COLO668 (cell line): ENCODE data around the gene PODNL1.

ENCODE experiments used
- DNase-seq: peaks from one replicate; lab custom pipeline; 2025; ENCODE audit not compliant: unreplicated experiment; lab: John Stamatoyannopoulos, UW

Gene PODNL1

DNA sequence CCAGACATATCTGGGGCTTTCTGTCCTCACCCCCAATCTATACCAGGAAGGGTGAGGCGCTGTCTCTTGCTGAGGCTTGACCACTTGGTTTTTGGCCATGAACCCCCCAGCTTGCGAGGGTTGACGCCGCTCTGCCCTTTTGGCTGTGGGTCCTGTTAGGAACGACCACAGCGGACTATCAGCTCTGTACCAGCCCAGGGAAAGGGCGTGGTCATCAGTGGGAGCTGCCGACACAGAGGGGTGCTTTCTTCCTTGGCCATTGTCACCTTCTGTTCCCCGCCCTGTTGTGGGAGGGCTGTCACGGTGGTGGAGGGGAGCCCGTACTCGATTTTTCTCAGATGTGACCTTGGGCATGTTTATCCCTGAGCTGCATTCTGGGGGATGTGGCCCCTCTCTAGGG is 19.8 kb upstream of the PODNL1 start:
- DNase-seq: no peak

DNA sequence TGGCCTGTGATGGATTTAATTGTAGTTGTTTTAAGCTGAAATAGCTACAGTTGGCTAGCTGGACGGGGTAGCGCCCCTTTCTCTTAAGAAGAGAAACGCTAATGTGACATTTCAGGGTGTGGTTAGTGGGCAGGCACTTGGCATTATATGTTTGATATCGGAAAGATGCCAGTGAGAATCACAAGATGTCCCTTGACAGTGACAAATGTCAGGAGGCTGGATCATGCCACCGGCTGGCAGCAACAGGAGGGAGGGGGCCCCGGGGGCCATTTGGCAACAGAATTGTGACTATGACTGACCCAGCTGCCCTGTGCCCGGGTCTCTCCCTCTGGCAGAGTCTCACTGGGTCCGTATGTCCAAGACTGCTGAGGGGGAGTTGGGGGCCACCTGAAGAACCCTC is 18.8 kb upstream of the PODNL1 start:
- no peak for DNase-seq

DNA sequence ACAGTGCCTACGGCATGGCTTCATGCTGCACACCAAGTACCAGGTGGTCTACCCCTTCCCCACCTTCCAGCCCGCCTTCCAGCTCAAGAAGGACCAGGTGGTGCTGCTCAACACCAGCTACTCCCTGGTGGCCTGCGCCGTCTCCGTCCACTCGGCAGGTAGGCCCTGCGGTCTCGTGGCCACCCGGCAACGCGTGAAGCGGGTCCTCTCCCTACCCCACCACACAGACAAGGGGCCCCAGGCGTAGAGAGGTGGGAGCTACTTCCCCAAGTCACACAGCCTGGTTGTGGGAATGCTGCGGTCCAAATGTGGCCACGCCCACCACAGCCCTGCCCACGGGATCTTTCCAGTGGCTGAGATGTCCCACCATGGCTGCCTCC is 18.1 kb upstream of the PODNL1 start:
- no peak for DNase-seq

DNA sequence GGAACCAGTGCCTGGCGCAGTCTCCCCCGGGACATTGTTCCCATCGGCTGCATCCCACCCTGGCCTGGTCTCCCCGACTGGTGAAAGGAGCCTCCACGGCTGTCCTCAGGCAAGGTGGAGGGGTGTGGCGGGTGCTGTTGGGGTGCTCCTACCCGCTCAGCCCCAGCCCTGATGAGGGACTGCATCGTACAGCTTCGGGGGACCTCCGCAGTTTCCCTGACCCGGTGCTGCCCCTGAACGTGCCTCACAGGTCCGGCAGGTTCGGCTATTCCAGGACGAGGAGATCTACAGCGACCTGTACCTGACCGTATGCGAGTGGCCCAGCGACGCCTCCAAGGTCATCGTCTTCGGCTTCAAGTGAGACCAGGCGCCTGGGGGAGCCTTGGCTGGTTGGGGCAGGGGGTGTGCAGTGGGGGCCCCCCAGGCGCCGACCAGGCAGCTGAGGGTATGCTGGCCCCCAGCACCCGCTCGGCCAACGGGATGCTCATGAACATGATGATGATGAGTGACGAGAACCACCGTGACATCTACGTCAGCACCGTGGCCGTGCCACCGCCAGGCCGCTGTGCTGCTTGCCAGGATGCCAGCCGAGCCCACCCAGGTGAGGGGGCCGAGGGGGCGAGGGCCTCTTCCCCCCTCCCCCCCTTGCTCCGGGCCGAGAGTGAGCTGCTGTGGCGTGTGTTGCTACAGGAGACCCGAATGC is 17.6 kb upstream of the PODNL1 start:
- DNase-seq: no peak

DNA sequence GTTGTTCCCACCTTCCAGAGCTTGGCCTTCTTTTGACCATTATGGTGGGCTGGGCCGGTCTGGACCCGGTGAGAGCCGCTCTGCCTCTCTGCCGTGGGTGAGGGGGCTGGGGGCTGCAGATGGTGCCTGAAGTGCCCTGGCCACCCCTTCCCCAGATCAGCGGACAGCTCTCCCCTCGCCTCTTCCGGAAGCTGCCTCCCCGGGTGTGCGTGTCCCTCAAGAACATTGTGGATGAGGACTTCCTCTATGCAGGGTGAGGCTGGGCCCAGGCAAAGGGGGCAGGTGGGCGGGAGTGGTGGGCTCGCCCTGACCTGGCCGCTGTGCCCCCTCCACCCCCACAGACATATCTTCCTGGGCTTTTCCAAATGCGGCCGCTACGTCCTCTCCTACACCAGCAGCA is 16.0 kb upstream of the PODNL1 start:
- DNase-seq: no peak

DNA sequence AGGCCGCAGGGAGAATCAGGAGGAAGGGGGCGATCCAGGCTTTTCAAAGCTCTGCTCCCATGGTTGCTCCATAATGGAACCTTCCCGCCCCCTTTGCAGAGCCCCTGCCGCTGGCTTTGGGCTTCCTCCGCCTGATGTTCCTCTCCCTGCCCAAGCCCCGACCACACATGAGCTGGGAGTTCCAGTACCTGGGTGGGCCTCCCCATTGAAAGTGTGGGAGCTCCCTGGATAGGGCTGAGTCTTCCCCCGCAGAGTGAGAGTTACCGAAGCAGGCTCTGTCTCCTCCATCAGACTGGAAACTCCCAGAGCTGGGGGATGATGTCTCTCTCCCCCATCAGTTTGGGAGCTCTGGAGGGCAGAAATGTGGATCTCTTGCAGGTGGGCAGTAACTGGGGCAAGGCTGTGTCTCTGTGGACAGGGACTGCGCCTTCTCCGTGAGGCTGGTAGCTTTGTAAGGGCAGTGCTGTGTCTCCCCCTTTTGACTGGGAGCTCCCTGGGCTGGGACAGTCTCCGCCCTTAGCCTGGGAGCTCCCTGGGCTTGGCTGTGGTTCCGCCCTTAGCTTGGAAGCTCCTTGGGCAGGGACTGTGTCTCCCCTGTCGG is 14.8 kb upstream of the PODNL1 start:
- no peak for DNase-seq

DNA sequence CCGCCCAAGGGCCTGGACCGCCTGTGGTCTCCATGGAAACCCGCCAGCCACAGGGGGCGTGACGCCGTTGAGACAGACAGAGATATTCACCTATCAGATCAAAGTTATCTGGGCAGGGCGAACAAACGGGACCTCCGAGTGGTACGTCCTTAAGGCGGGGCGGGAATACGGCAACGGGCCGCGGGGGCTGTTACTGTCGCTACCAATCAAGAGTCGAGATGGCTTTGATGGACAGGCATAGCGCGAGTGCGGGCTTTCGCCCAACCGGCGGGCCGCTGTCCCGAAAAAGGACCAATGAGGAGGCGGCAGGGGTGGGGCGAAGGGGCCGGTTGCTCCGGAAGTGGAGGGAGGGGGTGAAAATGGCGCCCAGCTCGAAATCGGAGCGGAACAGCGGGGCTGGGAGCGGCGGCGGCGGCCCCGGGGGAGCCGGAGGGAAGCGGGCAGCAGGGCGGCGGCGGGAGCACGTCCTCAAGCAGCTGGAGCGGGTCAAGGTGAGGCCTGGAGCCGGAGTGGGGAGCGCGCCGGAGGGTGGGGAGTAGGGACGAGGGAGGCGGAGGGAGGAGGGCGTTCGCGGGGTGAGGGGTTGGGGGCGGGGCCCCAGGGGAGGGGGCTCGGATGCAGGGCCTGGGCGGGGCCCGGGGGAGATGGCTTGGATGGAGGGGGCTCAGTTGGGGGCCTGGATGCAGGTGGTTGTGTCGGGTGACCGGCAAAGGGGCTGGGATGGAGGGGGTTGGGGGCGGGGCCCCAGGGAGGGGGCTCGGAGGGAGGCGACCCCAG is 14.1 kb upstream of the PODNL1 start, which contains the start of gene DCAF15:
DCAF15 (plus strand) TSS at position 356 of the 777 bp plus-strand sequence; CDS start at position 360, 4 bp downstream.
- peak; percentile 98 for DNase-seq

DNA sequence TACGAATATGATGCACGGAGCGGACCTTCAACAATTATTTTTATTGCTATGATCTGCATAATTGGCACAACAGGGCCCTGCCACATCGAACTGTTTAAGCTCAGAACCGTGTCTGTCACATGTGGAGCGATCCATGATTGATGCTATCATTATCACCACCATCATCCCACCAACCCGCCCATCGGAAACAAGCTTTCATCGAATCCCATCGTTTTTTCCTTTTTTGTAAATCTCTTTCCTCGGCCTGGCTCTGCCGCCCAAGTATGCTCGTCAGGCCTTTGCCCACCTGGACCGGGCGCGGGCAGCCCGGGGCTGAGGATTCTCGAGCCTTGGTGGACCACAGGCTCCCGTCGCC is 13.6 kb upstream of the PODNL1 start:
- no peak for DNase-seq

DNA sequence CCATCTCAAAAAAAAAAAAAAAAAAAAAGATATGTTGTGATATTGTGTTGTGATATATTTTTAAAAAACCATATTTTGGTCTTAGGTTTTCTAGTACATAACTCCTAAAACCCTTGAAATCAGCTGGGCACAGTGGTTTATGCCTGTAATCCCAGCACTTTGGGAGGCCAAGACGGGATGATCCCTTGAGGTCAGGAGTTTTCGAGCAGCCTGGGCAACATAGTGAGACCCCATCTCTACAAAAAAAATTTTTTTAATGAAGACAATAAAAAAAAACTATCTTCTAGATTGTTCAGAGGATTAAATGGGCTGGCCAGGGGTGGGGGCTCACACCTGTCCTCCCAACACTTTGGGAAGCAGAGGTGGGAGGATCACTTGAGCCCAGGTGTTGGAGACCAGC is 12.8 kb upstream of the PODNL1 start:
- DNase-seq: no peak

DNA sequence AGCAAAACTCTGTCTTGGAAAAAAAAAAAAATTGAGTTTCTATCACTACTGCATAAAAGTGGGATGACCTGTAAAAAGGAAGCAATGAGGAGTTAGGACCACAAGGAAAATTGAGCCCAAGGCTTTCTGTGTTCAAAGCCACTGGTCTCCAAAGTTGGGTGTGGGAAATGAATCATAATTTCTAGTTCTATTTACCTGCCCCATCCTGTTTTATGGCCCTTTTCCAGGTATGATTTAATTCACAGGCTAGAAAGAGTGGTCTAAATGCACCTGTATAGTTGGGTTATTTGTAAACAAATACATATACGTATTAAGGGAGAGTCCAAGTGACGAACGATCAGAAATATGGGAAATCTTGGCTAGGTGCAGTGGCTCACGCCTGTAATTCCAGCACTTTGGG is 8.2 kb upstream of the PODNL1 start:
- no peak for DNase-seq

DNA sequence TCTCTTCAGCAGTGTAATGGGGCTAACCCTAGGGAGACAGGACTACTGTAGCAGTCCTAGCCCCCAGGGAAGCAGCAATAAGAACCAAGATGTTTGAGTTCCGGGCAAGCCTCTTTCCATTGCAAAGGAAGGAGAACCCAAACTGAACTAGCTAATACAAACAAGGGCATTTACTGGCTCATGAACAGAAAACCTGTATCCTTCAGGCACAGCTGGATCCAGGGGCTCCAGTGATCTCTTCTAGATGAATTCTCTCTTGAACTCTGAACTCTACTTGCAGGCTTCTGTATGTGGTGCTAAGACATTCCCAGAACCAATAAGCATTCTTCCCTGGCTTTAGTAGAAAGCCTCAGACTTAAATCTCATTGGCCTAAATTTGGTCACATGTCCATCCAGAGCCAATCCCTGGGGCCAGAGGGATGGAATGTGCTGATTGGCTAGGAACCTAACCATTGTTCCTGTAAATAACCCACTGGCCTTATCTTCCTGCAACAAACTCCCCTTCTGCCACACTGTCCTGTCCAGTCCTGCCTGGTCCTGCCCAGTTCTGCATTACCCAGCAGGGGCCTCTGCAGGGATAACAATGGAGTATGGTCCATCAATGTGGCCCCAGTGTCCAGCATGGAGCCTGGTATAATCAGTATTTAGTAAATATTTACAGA is 3.9 kb upstream of the PODNL1 start:
- no peak for DNase-seq

DNA sequence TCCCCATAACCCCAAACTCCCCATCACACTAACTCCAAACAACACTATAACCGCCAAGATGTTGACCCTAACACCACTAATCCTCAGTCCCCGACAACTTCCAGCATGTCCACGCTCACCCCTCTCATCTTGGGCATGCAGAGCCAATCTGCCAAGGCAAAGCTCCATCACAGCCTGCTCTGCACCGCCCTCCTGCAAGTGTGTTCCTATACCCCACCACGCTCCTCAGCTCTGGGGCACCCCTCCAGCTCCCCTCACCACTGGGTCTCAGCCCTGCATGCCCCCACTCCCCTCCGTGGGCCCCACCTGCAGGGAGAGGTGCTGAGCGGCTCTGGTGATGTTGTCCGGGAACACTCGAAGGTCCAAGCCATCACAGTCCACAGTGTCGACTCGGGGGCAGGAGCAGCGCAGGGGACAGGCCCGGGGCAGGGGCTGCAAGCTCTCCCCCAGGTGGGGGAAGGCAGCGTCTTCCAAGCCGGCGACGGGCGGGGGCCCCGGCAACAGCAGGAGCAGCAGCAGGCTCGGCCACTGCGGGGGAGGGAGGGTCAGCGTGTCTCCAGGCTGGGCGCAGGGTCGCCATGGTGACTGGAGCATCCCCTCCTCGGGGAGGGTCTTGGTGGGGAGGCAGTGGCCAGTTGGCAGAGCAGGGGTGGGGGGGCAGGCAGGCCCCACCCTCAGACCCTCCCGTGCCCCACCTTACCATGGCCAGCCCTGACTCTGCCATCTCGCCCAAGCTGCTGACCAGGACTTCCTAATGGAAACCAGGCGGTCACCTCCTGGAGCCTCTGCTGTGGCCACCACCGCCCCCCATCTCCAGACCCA is 527 bp downstream of the PODNL1 start:
- DNase-seq: no peak

DNA sequence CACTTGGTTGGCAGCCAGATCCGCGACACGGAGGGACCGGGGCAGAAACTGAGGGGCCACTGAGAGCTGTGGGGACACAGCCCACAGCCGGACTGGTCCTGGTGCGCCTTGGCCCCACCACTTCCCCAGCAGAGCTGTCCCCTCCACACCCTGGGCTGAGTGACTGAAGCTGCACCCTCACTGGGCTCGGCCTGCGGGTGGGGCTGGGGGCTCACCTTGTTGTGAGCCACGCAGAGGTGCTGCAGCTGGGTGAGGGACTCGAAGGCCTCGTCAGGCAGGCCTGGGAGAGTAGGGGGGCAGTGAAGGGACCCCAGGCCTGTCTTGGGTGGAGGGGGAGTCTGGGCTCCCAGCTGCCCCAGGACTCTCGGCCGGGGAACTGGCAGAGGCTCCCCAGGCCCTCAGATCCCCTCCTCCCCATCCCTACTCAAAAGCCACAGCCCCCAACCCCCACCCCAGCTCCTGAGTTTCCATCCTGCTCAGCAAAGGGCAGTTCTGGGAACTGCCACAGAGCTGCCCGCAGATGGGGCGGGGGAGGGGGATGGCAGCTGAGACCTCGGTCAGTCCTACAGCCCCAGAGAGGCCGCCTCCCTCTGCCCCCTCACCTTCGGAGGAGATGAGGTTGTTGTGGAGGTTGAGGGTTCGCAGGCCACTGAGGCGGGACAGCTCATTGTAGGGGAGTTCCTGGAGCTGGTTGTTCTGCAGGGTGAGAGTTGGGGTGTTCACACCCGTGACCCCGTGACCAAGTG is 2.3 kb downstream of the PODNL1 start:
- peak; percentile 17 for DNase-seq

DNA sequence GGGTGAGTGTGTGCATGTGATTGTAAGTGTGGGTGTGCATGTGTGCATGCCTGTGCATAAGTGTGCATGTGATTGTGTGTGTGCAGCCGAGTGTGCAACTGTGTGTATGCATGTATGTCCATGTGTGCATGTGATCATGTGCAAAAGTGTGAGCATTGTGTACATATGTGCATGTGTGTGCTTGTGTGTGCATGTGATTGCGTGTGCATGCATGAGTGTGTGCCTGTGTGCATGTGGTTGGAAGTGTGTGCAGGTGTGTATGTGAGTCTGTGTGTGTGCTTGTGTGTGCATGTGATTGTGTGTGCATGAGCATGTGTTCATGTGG is 3.5 kb downstream of the PODNL1 start:
- no peak for DNase-seq

DNA sequence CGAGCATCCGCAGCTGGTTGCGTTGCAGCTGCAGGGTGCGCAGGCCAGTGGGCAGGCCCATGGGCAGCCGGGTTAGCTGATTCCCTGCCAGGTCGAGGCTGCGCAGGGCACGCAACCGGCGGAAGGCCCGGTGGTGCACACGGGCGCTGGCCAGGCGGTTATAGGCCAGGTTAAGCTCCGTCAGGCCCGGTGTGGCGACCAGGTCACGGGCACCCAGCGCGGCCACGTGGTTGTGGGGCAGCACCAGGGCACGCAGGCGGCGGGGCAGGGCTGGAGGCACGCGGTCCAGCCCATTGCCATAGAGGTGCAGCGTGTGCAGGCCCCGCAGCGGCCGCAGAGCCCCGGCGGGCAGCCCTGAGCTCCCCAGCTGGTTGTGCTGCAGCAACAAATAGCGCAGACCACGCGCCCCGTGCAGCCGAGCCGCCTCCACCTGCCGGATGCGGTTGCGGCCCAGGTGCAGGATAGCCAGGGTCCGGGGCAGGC is 5.3 kb downstream of the PODNL1 start:
- peak; percentile 82 for DNase-seq

DNA sequence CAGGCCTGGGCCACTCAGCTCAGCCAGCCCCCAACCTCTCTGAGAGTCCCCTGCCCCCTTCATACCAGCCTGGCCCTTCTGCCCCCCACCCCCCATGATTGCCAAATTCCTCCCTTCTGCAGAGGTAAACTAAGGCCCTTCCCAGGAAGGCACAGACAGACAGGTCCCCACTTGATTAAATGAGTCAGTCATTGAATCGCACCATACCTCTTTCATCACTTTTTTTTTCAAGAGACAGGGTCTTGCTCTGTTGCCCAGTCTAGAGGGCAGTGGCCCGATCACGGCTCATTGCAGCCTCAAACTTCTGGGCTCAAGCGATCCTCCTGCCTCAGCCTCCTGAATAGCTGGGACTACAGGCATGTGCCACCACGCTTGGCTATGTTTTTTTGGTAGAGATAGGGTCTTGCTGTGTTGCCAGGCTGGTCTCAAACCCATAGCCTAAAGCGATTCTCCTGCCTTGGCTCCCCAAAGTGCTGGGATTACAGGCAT is 6.0 kb downstream of the PODNL1 start:
- DNase-seq: no peak

DNA sequence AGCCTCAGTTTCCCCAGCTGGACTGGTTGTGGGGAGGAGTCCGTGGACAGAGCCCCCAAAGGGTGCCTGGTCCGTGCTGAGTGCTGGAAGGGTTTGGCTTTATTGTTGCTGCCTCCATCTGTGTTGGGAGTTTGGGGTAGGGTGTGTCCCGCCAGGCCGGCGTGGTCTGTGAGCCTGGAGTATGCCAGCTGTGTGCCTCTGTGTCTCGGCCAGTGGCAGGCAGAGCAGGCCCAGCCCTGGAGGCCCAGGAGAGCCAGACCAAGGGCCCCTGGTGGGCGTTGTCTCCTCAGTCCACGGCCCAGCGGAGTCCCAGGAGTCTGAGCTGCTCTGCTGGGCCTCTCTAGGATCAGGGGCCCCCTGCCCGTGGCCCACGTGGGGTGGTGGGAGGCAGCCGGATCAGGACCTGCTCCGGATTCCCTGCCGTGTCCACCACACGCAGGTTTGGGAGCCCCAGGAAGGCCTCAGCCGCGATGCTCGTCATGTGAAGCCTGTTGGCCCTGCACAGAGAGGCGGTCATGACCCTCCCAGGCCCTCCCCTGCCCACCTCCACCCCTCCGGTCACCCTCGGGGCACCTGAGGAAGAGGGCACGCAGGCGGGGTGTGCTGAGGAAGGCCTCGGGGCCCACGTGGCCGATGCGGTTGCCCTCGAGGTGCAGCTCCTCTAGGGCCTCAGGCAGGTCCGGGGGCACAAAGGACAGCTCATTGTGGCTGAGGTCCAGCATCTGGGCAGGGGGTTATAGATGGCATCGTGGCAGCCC is 6.6 kb downstream of the PODNL1 start:
- no peak for DNase-seq

DNA sequence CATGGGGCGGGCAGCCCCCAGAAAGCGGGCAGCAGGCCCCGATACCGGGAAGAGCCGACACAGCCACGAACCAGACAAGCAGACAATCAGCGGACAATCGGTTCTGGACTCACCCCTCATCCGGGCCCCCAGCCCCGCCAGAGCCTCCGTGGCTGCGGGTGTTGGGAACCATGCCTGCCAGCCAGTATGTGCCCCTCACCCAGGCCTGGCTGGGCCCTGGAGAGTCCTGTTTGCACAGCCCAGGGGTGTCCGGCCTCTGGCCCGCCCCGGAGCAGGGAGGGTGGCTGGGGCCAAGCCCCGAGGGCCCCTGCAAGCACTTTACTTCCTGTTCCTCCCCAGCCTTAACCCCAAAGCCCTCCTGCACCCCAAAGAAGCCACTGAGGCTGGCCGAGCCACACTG is 7.8 kb downstream of the PODNL1 start:
- no peak for DNase-seq

DNA sequence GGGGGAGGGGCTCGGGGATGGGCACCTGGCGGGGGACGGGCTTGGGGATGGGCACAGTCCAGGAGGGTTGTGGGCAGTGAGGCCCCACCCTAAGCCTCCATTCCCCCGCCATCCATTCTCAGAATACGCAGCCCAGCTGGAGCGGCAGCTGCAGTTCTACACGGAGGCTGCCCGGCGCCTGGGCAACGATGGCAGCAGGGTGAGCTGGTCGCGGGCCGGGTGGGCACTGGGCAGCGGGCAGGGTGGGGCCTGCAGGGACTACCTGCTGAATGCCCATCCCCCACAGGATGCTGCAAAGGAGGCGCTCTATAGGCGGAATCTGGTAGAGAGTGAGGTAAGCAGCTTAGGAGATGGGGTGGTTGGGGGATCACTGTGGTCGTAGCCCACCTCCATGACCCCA is 8.3 kb downstream of the PODNL1 start:
- DNase-seq: peak; percentile 6
